HG03108 (cell line): ENCODE data around the gene KCNJ14.

ENCODE experiments used
- ATAC-seq: cut with Tn5 transposase; IDR thresholded peaks from one replicate; pipeline ENCODE4 v1.9.1; 2021; ENCODE audit warnings: moderate library complexity; ENCODE audit not compliant: unreplicated experiment

KCNJ14 gene

DNA sequence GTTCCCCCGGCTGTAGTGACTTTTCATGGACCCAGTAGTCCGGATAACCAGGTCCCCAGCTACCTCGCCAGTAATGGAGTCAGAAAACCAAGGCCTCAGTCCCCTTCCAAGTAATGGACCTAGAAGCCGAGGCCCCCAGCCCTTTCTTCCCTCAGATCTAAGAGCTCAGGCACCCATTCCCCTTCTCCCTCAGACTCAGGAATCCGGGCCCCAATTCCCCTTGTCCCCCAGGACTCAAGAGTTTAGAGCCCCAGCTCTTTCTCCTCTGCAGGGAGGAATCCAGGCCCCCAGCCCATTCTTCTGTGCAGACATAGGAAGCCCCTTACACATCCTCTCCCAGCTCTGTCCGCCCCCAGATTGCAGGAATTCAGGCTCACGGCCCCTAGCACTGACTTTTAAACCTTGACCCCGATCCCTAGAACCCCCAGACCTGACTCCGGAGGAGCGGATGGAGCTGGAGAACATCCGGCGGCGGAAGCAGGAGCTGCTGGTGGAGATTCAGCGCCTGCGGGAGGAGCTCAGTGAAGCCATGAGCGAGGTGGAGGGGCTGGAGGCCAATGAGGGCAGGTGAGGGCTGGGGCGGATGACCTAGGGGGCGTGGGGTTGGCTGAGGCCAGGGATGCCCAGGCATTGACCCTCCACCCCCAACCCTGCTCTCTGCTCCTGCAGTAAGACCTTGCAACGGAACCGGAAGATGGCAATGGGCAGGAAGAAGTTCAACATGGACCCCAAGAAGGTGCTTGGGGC lies 14.7 kb downstream of the KCNJ14 start:
- ATAC-seq: no peak

DNA sequence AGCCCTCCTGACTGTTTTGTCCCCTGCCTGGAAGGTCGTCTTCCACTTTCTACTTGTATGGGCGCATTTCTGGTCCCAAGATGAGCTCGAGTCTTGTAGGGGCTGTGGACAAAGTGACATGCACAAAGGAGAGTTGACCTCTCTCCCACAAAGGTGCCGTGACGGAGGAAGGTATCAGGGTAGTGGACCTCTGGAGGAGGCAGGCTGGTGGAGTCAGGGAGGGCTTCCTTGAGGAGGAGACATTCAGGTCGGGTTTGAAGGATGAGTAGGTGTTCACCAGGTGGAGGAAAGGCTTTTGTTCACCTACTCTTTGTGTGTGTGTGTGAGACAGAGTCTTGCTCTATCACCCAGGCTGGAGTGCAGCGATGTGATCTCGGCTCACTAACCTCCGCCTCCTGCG lies 15.5 kb downstream of the KCNJ14 start:
- no peak for ATAC-seq

- ATAC-seq: no peak
Observed at GRCh38 chr19:48471836-48472235, 16.5 kb downstream of the KCNJ14 start.

- ATAC-seq: no peak
Observed at GRCh38 chr19:48473161-48473966, 18.0 kb downstream of the KCNJ14 start.

GRCh38 chr19:48474084-48474592 lies 18.8 kb downstream of the KCNJ14 start:
- ATAC-seq: no peak

DNA sequence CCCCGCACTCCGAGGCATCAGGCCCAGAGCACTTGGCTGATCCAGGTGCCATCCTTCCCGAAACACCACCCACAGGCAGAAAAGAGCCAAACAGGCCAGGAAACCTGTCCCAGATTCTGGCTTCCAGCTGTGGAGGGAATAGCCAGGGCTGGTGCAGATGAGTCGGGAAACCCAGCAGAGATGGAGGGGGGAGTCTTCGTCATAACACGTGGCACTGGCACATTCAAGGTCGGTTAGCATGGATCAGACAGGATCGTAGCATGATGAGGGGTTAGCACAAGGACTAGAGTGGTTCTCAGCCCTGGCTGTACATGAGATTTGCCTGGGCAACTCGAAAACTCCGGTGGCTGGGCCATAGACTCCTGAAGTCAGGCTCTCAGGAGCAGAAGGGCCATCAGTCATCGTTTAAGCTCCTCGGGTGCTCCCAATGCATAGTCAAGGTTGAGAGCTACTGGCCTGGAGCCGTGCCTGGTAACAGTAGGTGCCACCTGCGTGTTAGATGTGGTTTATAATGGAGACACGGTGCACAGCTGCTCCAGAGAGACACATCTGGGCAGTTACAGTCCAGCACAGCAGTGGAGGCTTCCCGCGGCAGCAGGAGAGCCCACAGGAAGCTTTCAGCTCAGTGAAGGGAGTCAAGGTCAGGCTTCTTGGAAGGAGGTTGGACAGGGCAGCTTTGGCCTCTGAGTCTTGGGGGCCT lies 20.1 kb downstream of the KCNJ14 start:
- no peak for ATAC-seq

GRCh38 chr19:48476176-48476575 lies 20.8 kb downstream of the KCNJ14 start:
- no peak for ATAC-seq

- no peak for ATAC-seq
Observed at GRCh38 chr19:48477067-48477685, 21.8 kb downstream of the KCNJ14 start.

- no peak for ATAC-seq
Observed at GRCh38 chr19:48477698-48478338, 22.4 kb downstream of the KCNJ14 start.

DNA sequence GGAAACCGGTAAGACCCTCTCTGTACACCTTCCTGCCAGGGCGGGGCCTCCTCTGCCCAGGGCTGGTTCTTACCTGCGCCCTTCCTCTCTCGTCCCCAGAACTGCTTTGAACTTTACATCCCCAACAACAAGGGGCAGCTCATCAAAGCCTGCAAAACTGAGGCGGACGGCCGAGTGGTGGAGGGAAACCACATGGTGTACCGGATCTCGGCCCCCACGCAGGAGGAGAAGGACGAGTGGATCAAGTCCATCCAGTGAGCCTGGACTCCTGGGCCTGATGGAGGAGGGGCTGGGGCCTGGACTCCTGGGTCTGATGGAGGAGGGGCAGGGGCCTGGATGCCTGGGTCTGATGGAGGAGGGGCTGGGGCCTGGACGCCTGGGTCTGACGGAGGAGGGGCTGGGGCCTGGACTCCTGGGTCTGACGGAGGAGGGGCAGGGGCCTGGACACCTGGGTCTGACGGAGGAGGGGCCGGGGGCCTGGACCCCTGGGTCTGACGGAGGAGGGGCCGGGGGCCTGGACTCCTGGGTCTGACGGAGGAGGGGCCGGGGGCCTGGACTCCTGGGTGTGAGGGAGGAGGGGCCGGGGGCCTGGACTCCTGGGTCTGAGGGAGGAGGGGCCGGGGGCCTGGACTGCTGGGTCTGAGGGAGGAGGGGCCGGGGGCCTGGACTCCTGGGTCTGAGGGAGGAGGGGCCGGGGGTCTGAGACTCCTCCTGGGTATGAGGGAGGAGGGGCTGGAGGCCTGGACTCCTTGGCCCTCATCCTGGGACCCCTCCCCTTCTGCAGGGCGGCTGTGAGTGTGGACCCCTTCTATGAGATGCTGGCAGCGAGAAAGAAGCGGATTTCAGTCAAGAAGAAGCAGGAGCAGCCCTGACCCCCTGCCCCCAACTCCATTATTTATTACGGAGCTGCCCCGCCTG lies 23.2 kb downstream of the KCNJ14 start:
- no peak for ATAC-seq

- ATAC-seq: no peak
Observed at GRCh38 chr19:48479686-48480085, 24.3 kb downstream of the KCNJ14 start.

DNA sequence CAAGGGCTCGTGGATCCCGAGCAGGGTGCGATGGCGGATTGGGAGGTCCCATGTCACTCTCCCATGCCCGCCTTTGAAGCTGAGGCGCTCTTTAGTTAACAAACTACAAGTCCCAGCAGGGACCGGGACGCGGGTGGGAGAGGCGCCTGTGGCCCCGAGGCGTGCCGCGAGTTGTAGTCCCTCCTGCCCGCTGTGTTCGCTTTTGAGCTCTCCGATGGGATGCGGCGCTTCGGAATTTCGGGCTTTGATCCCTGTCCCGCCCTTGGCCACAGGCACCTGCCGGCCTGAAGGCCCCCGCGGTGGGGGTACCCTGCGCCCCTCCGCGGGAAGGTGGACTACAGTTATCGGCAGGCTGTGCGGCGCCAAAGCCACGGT lies 24.8 kb downstream of the KCNJ14 start:
- no peak for ATAC-seq

DNA sequence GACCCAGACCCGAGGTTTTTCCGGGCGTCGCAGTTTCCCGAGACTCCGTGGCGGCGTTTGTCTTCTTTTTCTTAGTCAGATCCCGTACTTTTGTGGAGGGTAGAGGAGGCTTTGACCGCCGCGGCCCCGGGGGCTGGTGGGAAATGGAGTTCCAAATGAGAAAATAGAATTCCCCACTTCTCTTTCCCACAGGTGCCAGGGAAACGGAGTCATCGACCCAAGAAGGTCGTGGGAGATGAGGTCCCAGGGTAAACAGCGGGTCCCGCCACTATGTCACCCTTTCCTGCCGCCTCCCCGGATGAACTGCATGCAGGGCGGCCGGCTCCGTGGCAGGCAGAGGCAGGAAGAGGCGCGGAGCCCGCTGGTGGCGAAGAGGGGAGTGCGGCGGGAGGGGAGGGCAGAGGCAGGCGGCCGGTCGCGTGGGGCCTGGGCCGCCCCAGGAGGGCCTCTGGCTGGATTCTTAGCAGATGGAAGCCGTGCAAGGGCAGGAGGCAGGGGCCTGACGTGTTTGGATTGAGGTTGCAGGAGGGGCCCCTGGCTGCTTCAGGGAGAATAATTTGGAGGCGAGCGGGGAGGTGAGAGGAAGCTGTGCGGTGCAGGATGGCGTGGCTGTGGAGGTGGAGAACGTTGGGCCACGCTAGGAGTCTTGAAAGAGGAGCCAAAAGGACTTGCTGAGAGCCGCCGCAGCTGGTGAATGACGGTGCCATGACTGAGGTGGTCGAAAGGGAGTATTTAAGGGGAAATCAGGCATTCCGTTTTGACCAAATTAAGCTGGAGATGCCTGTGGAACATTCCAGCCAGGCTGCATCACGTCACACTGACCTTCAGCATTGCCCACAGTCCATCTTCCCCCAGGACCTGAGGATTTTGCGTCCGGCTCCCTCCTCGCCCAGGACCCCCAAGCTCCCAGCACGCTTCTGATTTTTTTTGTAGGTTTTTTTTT lies 25.5 kb downstream of the KCNJ14 start:
- no peak for ATAC-seq

DNA sequence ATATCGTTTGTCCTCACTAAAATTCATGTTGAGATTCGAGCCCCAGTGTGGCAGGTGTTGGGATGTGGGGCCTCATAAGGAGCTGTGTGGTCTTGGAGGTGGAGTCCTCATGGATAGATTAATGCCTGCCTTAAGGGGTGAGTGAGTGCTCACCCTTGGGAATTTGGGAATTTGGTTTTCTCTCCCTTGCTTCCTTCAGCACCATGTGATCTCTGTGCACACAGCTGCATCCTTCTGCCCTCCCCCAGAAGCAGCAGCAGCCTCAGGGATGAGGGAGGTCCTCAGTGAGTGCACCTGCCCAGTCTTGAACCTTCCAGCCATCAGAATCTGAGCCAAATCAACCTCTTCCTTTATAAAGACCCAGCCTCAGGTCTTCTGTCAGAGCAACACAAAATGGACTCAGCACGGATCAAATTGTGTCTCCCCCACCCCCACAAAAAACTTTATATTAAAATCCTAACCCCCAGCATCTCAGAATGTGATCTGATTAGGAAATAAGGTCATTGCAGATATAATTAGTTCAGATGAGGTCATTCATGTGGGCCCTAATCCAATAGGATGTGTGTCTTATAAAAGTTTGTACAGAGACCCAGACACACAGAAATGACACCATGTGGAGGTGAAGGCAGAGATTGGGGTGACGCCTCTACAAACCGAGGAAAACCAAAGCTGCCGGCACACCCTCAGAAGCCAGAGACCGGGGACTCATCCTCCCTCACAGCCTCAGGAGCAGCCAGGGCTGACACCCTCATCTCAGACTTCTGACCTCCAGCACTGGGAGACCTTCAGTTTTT lies 26.7 kb downstream of the KCNJ14 start:
- no peak for ATAC-seq

- ATAC-seq: no peak
Observed at GRCh38 chr19:48483301-48483700, 27.9 kb downstream of the KCNJ14 start.

GRCh38 chr19:48484247-48484893 lies 29.0 kb downstream of the KCNJ14 start:
- no peak for ATAC-seq

DNA sequence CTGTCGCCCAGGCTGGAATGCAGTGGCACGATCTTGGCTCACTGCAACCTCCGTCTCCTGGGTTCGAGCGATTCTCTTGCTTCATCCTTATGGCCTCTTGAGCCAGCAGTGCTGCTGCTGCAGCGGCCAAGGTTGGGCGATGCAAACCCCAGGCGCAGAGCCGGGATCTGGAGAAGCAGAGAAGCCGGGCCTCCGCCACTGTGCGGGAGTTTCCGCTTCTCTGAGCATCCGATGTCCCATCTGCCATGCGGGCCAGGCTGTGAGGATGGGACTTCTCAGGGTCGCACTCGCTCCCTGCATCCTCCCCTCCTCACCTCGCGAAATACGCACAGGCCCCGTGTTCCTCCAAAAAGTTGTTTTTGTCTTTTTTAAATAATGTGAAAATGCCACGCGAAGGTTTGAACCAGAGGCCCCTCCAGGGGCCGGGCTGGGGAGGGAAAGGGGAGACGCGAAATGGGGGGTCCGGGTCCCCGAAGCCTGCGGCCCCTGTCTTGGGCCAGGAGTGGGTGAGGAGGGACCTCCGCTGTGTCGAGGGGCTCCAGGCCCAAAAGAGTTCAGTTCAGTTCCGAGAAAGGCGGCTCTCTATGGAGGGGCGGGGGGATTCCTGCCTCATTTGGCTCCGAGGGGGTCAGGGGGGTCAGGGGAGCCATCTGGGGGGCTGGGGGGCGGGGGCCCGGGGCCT lies 29.7 kb downstream of the KCNJ14 start:
- ATAC-seq: no peak
